ENCODE results near the gene NT5DC1. TPM values are rescaled to one million over a fixed set of nuclear protein-coding genes. Genes with fewer than 3 reads are reported as not detected.
A peak's percentile ranks its signal among the peaks of the same experiment; 100 is the strongest.

Gene NT5DC1
- total and polyA plus RNA-seq, 10 of the 15 experiments (the other 5 are each of a cell fraction or from before 2014, with no cell fraction given), result 40.8 to 140 (median 66.8) TPM

GRCh38 chr6:116253505-116254296 is 153.0 kb downstream of the NT5DC1 start, which contains the start of gene TSPYL4 (continued):
- TF ChIP-seq SMAD5 (IDR thresholded peaks at IDR 0.05; ENCODE audit: low read depth) (peak; percentile 83; the same call in 1 of the 2 replicates), PML (IDR thresholded peaks at IDR 0.05; ENCODE audit: low read length) (peak; percentile 95)

- peak overlapping the region; percentile 95 for H3K4me2 ChIP-seq (ENCODE audit: control insufficient read depth, insufficient read depth)
- H3K27ac ChIP-seq (ENCODE audit: control insufficient read depth, insufficient read depth), result peak overlapping the region; percentile 90
- H2AFZ ChIP-seq (ENCODE audit: control insufficient read depth, low read depth, low read length), result peak overlapping the region; percentile 99
- H3K9ac ChIP-seq (ENCODE audit: control insufficient read depth, insufficient read depth, low read length), result peak overlapping the region; percentile 92
- no peaks in the 10 kb centered on the region for H3K36me3 ChIP-seq (ENCODE audit: control insufficient read depth in 2 of 2, insufficient read depth in 2 of 2, low read length in 1 of 2)
- peaks cover 38% of the 10 kb centered on the region for H3K79me2 ChIP-seq (ENCODE audit: control insufficient read depth, insufficient read depth, low read length)
- H3K9me3 ChIP-seq (replicated peaks; ENCODE audit: control insufficient read depth, insufficient read depth, low read length), result no peaks in the 10 kb centered on the region; the same call in 2 of the 3 replicates
- no peak for DNase-seq (ENCODE audit: low read depth, low spot score)
- ChIA-PET RAD21 (ENCODE audit: unreplicated experiment) (interaction anchor here (1.1 to 2.4 kb wide), 3 partner anchors 14 to 25 kb away, joined by 4 to 11 read pairs (median 6); partner anchors contain the start of gene TSPYL1), SMC1A (ENCODE audit: uncharacterized antibody, unreplicated experiment) (interaction anchor here (0.8 to 2.7 kb wide), 4 partner anchors 15 to 143 kb away, joined by 3 to 16 read pairs (median 4); partner anchors contain the start of gene TSPYL1), CTCF (interaction anchor here (0.6 to 3.8 kb wide), 11 partner anchors 14 to 318 kb away, joined by 3 to 37 read pairs (median 4); partner anchors contain the start of gene RWDD1), POLR2A (interaction anchor here (0.7 to 3.1 kb wide), 8 partner anchors 14 to 317 kb away, joined by 3 to 12 read pairs (median 4); partner anchors contain the start of genes RWDD1 and TSPYL1)
- in situ Hi-C loops (cut with MboI), result no loop called here
- TF ChIP-seq MLLT1 (IDR thresholded peaks at IDR 0.05), result no peak
- no peak for TF ChIP-seq NR2C1 (IDR thresholded peaks at IDR 0.05)
- no peak for TF ChIP-seq ATF2 (IDR thresholded peaks at IDR 0.05; ENCODE audit: low read length)
- no peak for TF ChIP-seq EP300 (IDR thresholded peaks at IDR 0.05; ENCODE audit: borderline replicate concordance in 1 of 2, control insufficient read depth in 1 of 2, low read depth in 2 of 2, low read length in 2 of 2)
- TF ChIP-seq FOXM1 (IDR thresholded peaks at IDR 0.05; ENCODE audit: low read depth, low read length), result 0 out of 2 replicates have a peak, but pooled peaks have one; percentile 32
- TF ChIP-seq NBN (IDR thresholded peaks at IDR 0.05), result no peak
- TF ChIP-seq ZNF687 (IDR thresholded peaks at IDR 0.05), result 0 out of 2 replicates have a peak, but pooled peaks have one; percentile 43
- no peak for TF ChIP-seq TCF7 (IDR thresholded peaks at IDR 0.05; ENCODE audit: borderline replicate concordance)
- intact Hi-C loops (cut with micrococcal nuclease; ENCODE audit: unreplicated experiment), result loop anchor here (10.0 kb wide), 1 partner anchor 240 kb away; no protein-coding TSS in a partner anchor
- no peak for FAIRE-seq
- H3K4me1 ChIP-seq (ENCODE audit: control insufficient read depth, insufficient read depth, low read length), result peaks cover 13% of the 10 kb centered on the region
- H3K4me3 ChIP-seq, result peak overlapping the region; percentile 94
- TSS peak; percentile 91 for BruUV-seq (replicated peaks)
- H3K27me3 ChIP-seq (replicated peaks in 1 of 2; ENCODE audit: control insufficient read depth in 2 of 2, insufficient read depth in 2 of 2, low read length in 1 of 2), result no peaks in the 10 kb centered on the region
- 6% methylated on average over 4 of the region's 4 CpGs for WGBS (ENCODE audit: insufficient coverage, insufficient replicate concordance, low lambda C conversion rate, missing lambda C conversion rate)
- no peaks in the 10 kb centered on the region for H4K20me1 ChIP-seq (ENCODE audit: control insufficient read depth, insufficient read depth)
- ATAC-seq, result peak; percentile 16
Measured at GRCh38 chr6:116254297-116255056, 153.8 kb downstream of the NT5DC1 start.

Data from GM12878 (cell line).